ENCODE measurements around the gene MED10. TPM values are rescaled to one million over a fixed set of nuclear protein-coding genes. Genes with fewer than 3 reads are reported as not detected.

MED10 gene
- total and polyA plus RNA-seq, 9 of the 15 experiments (the other 6 are each of a cell fraction or from before 2014, with no cell fraction given), result 23.8 to 83.4 (median 58.8) TPM

- TF ChIP-seq, protein P1, sequence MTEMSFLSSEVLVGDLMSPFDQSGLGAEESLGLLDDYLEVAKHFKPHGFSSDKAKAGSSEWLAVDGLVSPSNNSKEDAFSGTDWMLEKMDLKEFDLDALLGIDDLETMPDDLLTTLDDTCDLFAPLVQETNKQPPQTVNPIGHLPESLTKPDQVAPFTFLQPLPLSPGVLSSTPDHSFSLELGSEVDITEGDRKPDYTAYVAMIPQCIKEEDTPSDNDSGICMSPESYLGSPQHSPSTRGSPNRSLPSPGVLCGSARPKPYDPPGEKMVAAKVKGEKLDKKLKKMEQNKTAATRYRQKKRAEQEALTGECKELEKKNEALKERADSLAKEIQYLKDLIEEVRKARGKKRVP (CRISPR knock-in tag; IDR thresholded peaks at IDR 0.05), result no peak
- TF ChIP-seq, protein P2, sequence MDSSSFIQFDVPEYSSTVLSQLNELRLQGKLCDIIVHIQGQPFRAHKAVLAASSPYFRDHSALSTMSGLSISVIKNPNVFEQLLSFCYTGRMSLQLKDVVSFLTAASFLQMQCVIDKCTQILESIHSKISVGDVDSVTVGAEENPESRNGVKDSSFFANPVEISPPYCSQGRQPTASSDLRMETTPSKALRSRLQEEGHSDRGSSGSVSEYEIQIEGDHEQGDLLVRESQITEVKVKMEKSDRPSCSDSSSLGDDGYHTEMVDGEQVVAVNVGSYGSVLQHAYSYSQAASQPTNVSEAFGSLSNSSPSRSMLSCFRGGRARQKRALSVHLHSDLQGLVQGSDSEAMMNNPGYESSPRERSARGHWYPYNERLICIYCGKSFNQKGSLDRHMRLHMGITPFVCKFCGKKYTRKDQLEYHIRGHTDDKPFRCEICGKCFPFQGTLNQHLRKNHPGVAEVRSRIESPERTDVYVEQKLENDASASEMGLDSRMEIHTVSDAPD (CRISPR knock-in tag; IDR thresholded peaks at IDR 0.05), result no peak
- TF ChIP-seq CTCF (IDR thresholded peaks at IDR 0.05 in 2 of 3, conservative IDR thresholded peaks at IDR 0.05 in 1 of 3; ENCODE audit: insufficient read depth in 2 of 3, low read depth in 1 of 3, low read length in 3 of 3), result no peak
- no peak for TF ChIP-seq TEAD4 (IDR thresholded peaks at IDR 0.05; ENCODE audit: low read length)
- TF ChIP-seq TEAD4 (CRISPR knock-in tag; IDR thresholded peaks at IDR 0.05; ENCODE audit: borderline replicate concordance), result no peak
- TF ChIP-seq NCOR1 (IDR thresholded peaks at IDR 0.05), result no peak
- no peak for TF ChIP-seq HIVEP1 (CRISPR knock-in tag; IDR thresholded peaks at IDR 0.05)
- TF ChIP-seq U2AF1 (optimal IDR thresholded peaks at IDR 0.05; ENCODE audit: low read depth, low read length), result no peak
- TF ChIP-seq ZNF318 (IDR thresholded peaks at IDR 0.05; ENCODE audit: borderline replicate concordance in 1 of 2, low read depth in 1 of 2), result no peak
- TF ChIP-seq, protein P3, sequence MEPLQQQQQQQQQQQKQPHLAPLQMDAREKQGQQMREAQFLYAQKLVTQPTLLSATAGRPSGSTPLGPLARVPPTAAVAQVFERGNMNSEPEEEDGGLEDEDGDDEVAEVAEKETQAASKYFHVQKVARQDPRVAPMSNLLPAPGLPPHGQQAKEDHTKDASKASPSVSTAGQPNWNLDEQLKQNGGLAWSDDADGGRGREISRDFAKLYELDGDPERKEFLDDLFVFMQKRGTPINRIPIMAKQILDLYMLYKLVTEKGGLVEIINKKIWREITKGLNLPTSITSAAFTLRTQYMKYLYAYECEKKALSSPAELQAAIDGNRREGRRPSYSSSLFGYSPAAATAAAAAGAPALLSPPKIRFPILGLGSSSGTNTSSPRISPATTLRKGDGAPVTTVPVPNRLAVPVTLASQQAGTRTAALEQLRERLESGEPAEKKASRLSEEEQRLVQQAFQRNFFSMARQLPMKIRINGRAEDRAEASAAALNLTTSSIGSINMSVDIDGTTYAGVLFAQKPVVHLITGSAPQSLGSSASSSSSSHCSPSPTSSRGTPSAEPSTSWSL (CRISPR knock-in tag; IDR thresholded peaks at IDR 0.05; ENCODE audit: borderline replicate concordance), result no peak
- no peak for TF ChIP-seq ZNF354B (CRISPR knock-in tag; IDR thresholded peaks at IDR 0.05)
Measured at GRCh38 chr5:6404129-6404528, 25.8 kb upstream of the MED10 start (continued).

All from K562 (cell line).